Mucosa of rectum (tissue), 2 donors: ENCODE data around the gene HK3.

ENCODE experiments used
- H3K27ac ChIP-seq, 2 donors: one replicate each; pipeline ENCODE4 v1.7.0; 2013; ENCODE audit warnings: inconsistent platforms in 2 of 2, low read depth in 2 of 2, low read length in 2 of 2
- H3K27me3 ChIP-seq, 2 donors: one replicate each; pipeline ENCODE4 v1.7.0; 2013; ENCODE audit warnings: low read length in 2 of 2; ENCODE audit not compliant: control insufficient read depth in 2 of 2, insufficient read depth in 2 of 2
- H3K36me3 ChIP-seq, 2 donors: one replicate each; pipeline ENCODE4 v1.7.0; 2013; ENCODE audit warnings: low read length in 2 of 2; ENCODE audit not compliant: control insufficient read depth in 2 of 2, insufficient read depth in 2 of 2
- H3K4me1 ChIP-seq, 2 donors: one replicate each; pipeline ENCODE4 v1.7.0; 2013; ENCODE audit warnings: low read length in 2 of 2, mild to moderate bottlenecking in 1 of 2; ENCODE audit not compliant: control insufficient read depth in 2 of 2, insufficient read depth in 2 of 2
- H3K4me3 ChIP-seq, 2 donors: one replicate each; pipeline ENCODE4 v1.7.0; 2013; ENCODE audit warnings: low read length in 2 of 2
- H3K9ac ChIP-seq, 2 donors: one replicate each; pipeline ENCODE4 v1.7.0; 2013; ENCODE audit warnings: low read length in 2 of 2, low read depth in 1 of 2, mild to moderate bottlenecking in 1 of 2
- H3K9me3 ChIP-seq, 2 donors: one replicate each; pipeline ENCODE4 v1.7.0; 2013; ENCODE audit warnings: low read length in 2 of 2; ENCODE audit not compliant: control insufficient read depth in 2 of 2
- donor health status: healthy.
- donor health status: Normal muscosa, but diverticular disease.

Gene HK3

DNA sequence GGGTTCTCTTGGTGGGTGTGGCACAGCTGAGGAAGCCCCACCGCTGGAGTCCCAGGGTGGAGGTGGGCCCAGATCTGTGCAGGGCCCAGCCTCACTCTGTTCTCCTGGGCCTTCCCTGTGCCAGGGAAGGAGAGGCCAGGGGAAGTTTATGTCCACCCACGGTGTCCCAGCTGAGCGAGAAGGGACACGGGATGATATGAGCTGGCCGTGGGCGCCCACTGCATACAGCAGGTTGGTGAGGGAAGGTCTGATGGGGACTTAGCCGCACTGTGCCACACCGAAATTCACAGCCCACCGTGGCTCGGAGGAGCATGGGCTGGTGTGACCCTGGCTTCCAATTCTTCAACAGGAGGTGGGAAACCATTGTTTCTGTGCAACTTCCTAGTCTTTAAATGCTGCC is 54.9 kb downstream of the HK3 start:
- Histone ChIP-seq H3K9ac (no peak overlapping the region), H3K27ac (no peak overlapping the region), H3K36me3 (no peaks in the 10 kb centered on the region), H3K27me3 (peaks cover 2 to 14% of the 10 kb centered on the region in 2 donors), H3K9me3 (no peaks in the 10 kb centered on the region), H3K4me3 (no peak overlapping the region), H3K4me1 (no peaks in the 10 kb centered on the region)

DNA sequence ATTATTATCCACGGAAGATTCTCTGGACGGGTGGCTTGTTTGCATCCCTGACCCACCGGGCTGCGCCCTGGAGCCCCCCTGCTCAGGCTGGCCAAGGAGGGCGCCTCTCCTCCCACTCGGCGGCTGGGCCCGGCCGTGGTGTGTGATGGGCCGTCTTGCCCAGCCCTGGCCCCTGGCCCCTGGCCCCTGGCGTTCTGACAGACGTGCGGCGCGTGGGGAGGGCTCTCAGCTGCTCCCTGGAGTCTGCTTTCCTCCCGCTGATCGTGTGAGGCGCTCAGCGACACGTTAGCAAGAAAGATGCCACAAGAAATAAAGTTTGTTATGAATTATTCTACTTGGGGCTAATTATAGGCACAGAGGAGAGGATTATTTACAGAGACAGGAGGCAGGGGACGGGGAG is 55.5 kb downstream of the HK3 start:
- Histone ChIP-seq H3K36me3 (no peaks in the 10 kb centered on the region), H3K9me3 (no peaks in the 10 kb centered on the region), H3K27ac (no peak overlapping the region), H3K27me3 (peaks cover 2 to 13% of the 10 kb centered on the region in 2 donors), H3K4me3 (no peak overlapping the region), H3K9ac (no peak overlapping the region), H3K4me1 (no peaks in the 10 kb centered on the region)

- Histone ChIP-seq H3K9ac (no peak overlapping the region), H3K9me3 (no peaks in the 10 kb centered on the region), H3K27me3 (peaks cover 2 to 4% of the 10 kb centered on the region in 2 donors), H3K36me3 (no peaks in the 10 kb centered on the region), H3K27ac (no peak overlapping the region), H3K4me3 (no peak overlapping the region), H3K4me1 (no peaks in the 10 kb centered on the region)
Measured at GRCh38 chr5:176837707-176838115, 61.4 kb downstream of the HK3 start.

DNA sequence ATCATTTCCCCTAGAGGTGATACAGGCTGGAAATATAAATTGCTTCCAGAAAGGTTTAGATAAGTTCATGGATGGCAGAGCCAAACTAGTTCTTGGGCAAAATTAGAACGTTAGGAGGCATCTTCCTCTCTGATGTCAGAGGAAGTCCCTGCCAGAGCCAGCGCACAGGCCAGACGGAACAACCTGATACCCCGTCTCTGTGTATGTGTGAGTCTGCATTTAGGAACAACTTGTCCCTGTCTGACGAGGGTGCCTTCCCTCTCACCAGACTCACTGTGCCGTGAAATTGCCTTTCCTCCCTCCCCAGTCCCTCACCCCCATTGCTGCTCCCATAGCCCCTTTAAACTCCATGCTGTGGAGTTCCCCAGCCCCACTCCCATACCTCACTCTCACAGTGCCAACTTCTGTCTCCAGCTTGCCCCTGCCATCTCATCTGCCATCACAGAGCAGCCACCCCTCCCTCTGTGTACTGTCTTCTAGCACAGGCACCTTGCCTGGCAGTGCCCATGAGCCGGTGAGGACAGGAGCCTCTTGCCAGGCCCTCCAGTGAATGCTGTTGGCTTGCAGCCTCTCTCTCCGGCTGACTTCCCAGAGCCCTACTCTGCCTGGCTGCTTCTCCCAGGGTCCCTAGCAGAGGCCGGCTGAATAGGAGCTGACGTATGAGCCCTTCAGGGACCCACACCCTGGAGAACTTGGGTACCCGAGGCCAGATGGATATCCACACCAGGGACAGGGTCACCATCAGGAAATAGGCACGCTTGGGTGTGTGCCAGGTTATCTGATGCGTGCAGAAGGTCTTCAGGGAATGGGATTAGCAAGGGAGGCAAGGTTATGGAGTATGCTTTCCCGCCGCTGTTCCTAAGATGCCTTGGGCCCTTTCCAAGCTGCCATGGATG is 62.1 kb downstream of the HK3 start:
- Histone ChIP-seq H3K36me3 (no peaks in the 10 kb centered on the region), H3K9ac (no peak overlapping the region), H3K27ac (no peak overlapping the region), H3K27me3 (peaks cover 2 to 4% of the 10 kb centered on the region in 2 donors), H3K9me3 (no peaks in the 10 kb centered on the region), H3K4me1 (no peaks in the 10 kb centered on the region), H3K4me3 (no peak overlapping the region)

DNA sequence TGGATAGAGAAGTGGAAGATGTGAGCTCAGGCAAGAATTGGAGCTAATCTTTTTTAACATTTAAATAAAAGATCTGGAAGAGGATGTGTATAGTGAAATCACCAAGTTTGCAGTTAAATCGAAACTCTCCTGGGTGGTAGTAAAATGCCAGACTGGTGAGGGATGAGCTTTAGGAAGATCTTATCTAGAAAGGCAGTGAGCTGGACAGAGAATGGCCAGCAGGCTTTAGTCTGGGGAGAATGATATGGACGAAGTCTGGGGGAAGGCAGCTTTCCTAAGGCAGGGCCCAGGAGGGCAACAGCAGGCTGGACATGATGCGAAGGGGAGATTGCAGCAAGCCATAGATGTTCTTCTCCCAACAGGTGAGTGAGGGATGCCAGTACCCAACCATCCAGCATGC is 63.2 kb downstream of the HK3 start:
- H3K27ac ChIP-seq = no peak overlapping the region
- no peak overlapping the region for H3K4me3 ChIP-seq
- peaks cover 0 to 4% of the 10 kb centered on the region in 2 donors for H3K27me3 ChIP-seq
- H3K36me3 ChIP-seq = no peaks in the 10 kb centered on the region
- H3K9ac ChIP-seq = no peak overlapping the region
- H3K9me3 ChIP-seq = no peaks in the 10 kb centered on the region
- H3K4me1 ChIP-seq = no peaks in the 10 kb centered on the region

DNA sequence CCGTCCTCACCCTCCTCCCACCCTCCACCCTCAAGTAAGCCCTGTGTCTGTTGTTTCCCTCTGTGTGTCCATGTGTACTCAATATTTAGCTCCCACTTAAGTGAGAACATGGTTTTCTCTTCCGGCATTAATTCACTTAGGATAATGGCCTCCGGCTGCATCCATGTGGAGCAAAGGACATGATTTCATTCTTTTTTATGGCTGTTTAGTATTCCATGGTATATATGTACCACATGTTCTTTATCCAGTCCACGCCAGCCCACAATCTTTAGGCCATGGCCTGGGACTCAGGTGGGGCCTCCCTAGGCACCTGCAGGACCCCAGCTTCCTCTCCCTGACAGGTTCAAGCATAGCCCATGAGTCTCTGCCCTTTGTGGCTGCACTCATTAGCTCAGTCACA is 65.9 kb downstream of the HK3 start:
- Histone ChIP-seq H3K27me3 (peaks cover 0 to 4% of the 10 kb centered on the region in 2 donors), H3K4me3 (no peak overlapping the region), H3K9me3 (no peaks in the 10 kb centered on the region), H3K4me1 (no peaks in the 10 kb centered on the region), H3K27ac (no peak overlapping the region), H3K36me3 (no peaks in the 10 kb centered on the region), H3K9ac (no peak overlapping the region)

DNA sequence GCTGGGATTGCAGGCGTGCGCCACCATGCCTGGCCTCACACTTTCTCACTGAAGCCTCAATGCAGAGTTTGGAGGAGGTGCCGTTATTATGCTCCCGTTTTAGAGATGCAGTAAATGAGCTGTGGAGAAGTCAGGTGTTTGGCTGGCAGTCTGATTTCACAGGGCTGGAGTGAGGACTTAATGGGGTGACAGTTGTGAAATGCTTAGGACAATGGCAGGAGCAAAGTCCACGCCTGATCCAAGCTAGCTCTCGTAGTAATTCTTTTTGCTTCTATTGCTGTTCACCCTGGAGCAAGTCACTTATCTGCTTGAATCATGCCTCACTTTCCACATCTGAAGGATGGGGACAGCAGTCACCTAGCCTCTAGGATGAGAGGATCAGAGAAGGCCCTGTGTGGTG is 67.0 kb downstream of the HK3 start:
- Histone ChIP-seq H3K27me3 (peaks cover 0 to 4% of the 10 kb centered on the region in 2 donors), H3K27ac (no peak overlapping the region), H3K9me3 (no peaks in the 10 kb centered on the region), H3K4me3 (no peak overlapping the region), H3K4me1 (no peaks in the 10 kb centered on the region), H3K9ac (no peak overlapping the region), H3K36me3 (no peaks in the 10 kb centered on the region)

DNA sequence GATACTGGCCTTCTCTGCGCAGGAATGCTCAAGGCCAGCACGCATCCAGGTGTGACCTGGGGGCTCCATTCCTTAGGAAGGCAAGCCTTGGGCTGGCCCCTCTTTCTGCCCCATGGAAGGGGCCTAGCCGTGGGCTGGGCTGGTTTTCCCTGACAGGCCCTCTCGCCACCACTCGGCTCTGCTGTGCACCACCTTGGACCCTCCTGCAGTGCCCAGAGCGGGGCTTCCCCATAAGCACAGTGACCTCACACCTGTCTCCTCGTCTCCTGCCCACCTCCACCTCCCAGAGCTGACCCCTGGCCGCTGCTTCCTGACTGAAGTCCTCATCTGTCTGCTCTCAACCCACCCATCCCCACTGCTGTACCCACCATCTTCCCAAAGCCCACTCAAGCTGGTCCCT is 67.7 kb downstream of the HK3 start:
- no peak overlapping the region for H3K27ac ChIP-seq
- no peak overlapping the region for H3K4me3 ChIP-seq
- H3K9ac ChIP-seq = no peak overlapping the region
- H3K27me3 ChIP-seq = peaks cover 0 to 4% of the 10 kb centered on the region in 2 donors
- H3K36me3 ChIP-seq = no peaks in the 10 kb centered on the region
- no peaks in the 10 kb centered on the region for H3K9me3 ChIP-seq
- no peaks in the 10 kb centered on the region for H3K4me1 ChIP-seq

DNA sequence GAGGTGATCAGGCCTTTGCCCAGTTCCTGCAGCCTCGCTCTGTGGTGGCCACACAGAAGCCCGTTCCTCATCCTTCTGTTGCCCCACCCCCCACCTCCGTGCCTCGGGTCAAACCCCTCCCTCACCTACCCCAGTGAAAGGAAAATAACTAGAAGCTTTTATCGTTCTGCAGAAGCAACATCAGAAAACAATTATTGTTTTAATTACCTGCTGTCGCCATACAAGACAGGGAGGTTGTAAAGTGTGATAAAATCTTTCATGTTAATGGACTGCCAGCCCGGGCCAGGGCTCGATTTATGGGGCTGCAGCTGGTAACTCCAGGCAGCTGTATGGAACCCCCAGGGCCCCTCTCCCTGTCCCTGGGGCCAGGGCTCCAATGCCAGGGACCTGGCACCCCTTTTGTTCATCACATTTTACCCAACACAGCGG is 68.1 kb downstream of the HK3 start:
- Histone ChIP-seq H3K4me3 (no peak overlapping the region), H3K4me1 (no peaks in the 10 kb centered on the region), H3K9me3 (no peaks in the 10 kb centered on the region), H3K9ac (no peak overlapping the region), H3K27ac (no peak overlapping the region), H3K36me3 (no peaks in the 10 kb centered on the region), H3K27me3 (peaks cover 0 to 4% of the 10 kb centered on the region in 2 donors)
